Dedifferentiated amniotic fluid mesenchymal stem cell (primary cell): Measurements from ENCODE around the gene NFIC.
"Not testable (repeated sequence)": the region's sequence is repeated elsewhere in the genome, so short reads cannot be mapped to it uniquely, and the experiment has no call there.

Experiments used
- DNase-seq: peaks from one replicate; pipeline ENCODE4 v3.0.0-alpha.2; 2016; ENCODE audit errors: extremely low spot score

The NFIC gene

DNA sequence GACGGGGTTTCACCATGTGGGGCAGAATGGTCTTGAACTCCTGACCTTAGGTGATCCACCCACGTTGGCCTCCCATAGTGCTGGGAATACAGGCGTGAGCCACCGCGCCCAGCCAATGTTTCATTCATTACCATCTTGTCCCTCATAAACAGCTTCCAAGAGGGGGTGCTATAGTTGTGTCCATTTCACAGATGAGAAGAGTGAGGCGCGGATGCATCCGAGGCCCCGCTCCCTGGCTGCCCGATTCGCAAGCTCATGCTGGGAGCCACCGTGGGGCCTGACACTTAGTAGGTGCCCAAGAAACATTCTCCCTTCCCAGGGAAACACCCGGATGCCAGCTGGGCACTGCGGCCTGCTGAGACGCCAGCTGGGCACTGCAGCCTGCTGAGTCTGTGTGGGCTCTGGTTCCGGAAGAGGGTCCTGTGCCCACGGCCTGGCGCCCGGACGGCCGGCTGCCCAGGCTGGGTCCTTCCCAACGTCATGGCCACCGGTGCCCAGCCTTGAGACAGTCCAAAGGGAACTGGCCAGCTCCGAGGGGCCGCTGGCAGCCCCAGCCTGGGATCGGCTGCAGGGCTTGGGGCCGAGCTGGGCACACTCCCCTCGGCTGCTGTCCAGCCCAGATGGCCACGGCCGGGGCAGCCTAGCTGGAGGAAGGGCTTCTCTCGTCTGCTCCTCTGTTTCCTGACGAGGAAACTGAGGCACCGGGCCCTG is 54.7 kb downstream of the NFIC start:
- DNase-seq: no peak

DNA sequence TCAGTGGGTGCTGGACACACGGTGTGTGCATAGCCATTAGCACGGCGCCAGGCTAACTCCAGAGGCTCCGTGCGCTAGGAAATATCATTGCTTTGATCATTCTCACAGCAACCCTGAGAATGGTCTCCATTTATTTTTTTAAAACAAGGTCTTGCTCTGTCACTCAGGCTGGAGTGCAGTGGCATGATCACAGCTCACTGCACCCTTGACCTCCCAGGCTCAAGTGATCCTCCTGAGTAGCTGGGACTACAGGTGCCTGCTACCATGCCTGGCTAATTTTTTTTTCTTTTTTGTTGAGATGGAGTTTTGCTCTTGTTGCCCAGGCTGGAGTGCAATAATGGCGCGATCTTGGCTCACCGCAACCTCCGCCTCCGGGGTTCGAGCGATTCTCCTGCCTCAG is 55.3 kb downstream of the NFIC start:
- DNase-seq: not testable (repeated sequence)

DNA sequence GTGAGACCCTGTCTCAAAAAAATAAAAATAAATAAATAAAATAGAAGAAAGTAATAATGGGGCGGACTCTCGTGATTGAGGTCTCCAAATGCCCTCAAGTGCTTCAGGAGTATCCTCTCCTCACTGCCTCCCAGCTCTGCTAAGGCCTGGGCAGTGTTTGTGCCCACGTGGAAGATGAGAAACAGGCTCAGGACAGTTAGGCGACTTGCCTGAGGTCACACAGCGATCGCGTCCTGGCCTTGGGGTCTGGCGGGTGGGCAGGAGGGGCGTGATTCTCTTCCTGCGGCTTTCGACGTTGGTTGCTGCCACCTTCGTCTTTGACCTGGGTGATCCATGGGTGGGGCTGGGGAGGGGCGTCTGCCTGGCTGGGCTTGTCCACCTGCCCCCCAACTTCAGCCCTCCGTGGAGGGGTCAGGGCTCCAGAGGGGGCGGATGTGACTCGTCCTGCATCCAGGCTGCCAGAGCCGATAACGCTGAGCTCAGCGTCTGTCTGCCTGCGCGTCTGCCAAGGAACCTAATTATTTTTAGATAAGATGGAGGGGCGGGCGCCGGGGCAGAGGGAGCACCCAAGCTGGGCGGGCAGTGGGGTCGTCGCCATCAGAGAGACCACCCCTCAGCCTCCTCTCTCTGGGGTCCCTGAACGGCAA is 56.9 kb downstream of the NFIC start:
- DNase-seq: no peak

DNA sequence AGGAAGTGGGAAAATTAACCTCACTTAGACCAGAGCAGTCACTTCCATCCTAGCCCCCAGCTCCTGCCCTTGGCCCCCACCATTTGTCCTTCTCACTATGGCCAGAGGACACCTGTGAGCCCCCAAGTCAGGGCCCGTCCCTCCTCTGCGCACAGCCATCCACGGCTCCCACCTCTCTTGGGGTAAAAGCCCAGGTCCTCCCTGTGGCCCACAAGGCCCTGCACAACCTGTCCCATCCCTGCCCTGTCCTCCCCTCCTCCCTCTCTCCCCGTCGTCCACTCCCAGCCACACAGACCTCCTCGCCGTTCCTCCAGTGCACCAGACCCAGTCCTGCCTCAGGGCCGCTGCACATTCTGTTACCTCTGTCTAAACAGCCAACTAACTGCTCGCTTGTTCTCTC is 60.0 kb downstream of the NFIC start:
- DNase-seq: no peak

DNA sequence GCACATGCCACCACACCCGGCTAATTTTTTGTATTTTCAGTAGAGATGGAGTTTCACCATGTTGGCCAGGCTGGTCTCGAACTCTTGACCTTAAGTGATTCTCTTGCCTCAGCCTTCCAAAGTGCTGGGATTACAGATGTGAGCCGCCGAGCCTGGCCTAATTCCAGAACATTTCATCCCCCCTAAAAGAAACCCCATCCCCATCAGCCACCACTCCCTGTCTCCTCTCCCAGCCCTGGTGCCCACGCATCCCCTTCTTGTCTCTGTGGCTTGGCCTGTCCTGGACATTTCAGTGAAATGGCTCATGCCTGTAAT is 63.9 kb downstream of the NFIC start:
- not testable (repeated sequence) for DNase-seq

DNA sequence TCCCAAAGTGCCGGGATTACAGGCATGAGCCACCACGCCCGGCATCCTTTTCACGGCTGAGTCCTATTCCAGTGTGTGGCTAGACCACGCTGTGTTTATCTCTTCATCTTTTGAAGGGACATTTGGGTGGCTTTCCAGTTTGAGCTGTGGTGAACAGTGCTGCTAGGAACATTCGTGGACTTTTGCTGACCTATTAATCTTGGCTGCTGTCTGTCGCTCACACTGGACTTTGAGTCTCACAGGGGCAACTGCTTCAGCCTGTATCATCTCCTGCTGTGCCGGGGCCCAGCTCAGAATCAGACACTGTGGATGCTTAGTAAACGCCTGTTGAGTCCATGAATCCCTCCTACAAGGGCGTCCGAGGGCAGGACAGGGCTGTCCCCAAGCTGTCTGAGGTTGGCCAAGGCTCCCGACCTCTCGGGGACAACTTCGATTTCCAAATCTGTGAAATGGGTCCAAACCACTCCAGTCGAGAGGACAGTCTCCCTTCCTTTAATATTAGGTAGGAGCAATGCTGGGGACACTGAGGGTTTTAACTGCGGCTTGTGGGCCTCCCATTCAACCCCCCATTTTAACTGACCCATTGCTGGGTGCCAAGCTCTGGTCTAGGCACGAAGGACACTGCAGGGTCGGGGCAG is 65.5 kb downstream of the NFIC start:
- DNase-seq: no peak

DNA sequence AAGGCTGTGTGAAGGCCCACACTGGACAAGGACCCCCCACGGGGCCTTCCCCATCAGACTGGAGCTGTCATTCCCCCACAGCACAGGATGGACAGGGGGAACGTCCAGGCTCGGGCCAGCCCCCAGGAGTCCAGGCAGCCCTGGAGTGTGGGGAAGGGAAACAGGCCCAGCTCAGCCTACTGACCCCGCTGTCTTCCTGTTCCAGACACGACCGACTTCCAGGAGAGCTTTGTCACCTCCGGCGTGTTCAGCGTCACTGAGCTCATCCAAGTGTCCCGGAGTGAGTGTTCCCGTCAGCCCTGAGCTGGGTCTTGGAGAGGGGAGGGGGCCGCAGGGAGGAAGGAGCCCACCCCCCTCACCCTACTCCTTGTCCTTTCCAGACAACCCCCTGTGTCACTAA is 66.9 kb downstream of the NFIC start:
- DNase-seq: no peak

DNA sequence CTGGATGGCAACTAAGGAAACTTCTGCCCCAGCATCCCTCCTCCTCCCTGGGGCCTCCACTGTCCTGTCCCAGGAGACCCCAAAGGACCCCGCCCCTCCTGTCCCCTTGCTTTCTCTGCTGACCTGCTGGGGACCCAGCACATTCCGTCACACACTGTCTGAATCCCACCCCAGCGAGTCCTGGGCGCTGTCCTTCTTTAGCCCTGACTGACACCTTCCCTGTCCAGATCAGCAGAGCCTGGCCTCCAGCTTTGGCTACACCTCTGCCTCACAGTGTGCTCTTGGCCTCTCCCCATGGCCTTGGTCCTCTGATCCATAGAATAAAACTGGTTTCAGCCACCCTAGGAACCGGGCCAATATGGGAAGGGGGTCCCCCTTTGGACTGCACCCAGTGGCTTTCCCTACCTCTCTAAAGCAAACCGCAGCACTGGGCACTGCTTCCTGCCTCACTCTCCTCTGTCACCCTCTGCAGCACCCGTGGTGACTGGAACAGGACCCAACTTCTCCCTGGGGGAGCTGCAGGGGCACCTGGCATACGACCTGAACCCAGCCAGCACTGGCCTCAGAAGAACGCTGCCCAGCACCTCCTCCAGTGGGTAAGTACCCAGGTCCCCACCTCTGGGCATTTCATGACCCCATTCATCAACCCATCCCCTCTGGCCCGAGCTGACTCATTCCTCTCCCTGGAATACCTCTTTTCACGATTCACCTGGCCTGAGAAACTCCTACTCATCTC is 67.6 kb downstream of the NFIC start:
- no peak for DNase-seq

DNA sequence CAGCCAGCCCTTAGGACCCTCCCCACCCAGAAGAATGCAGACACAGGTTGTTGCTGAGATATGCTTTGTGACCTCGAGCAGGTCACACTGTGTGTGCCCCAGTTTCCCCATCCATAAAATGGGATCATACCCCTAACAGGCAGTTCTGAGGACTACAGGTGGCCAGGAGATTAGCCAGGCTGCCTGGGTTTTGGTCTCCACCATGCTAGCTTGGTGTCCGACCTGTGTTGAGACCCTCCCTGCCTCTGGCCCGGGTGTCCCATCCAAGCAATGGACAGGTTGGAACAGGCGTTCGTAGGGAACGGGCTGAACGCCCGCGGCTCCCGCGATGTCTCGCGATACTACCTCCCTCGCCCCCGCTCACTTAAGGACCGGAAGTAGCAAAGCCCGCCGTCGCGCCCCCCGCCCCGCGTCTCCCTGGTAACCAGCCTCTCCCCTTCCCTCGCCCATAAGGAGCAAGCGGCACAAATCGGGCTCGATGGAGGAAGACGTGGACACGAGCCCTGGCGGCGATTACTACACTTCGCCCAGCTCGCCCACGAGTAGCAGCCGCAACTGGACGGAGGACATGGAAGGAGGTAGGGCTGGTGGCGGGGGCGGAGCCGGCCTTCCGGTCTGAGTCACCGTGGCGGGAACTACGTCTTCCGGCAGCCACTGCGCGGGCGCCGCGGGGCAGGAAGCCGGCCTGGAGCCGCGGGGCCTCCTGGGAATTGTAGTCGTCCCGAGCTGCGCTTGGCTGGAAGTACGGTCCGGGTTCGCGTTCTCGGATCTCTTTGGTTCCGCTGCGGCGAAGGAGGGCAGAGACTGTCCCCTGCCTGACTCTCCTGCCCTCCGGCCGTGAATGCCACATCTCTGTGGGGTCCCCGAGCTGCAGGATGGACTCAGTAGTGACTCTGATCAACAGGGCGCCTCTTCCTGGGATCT is 68.5 kb downstream of the NFIC start:
- peak; percentile 94 for DNase-seq

DNA sequence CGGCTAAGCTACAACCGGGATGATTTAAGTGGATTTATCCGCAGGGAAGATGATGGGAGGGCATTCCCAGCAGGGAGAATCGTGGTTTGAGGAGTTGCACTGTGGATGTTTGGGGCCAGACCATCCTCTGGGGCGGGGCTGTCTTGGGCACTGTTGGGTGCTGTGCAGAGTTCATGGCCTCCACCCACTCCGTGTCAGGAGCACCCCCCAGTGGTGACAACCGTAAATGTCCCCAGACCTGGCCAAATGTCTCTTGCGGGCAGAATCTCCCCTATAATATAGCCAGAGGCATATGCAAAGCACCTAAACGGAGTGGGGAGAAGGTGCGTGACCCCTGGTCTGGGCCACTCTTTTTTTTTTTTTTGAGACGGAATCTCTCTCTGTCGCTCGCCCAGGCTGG is 73.7 kb downstream of the NFIC start:
- no peak for DNase-seq

DNA sequence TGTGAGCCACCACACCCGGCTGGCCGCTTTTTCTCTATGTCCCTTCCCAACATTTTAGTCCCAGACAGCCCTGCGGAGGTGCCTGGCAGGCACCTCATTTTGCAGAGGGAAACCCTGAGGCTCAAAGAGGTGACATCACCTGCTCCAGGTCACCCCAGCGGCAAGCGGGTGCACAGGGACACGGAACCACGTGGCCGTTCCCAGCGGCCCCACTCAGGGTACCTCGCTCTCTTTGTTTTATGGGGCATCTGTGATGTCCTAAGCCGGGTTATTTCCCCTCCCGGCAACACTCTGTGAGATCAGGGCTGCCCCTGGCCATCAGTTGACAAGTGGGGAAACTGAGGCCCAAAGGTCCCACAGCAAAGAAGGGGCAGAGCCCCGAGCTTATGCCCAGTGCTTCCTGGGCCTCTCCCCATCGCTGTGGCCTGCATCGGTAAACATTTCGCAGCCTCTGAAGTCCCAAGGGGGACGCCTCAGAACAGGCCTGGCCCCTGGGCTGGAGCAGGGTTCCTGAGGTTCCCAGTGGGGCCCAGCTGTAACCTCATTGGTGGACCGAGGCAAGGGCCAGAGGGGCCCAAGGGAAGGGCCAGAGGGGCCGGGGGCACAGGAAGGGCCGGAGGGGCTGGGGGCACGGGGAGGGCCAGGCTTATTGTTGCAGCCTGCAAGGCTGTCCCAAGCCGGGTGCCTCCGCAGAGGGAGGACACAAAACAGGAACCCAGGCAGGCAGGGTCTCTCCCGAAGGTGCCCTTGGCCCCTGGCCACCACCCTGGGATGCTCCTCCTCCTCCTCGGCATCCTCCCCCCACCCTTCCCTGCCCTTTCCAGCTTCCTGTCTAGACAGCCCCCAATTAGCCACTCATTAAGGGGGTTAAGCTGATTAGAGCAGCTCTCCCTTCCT is 75.0 kb downstream of the NFIC start:
- no peak for DNase-seq

DNA sequence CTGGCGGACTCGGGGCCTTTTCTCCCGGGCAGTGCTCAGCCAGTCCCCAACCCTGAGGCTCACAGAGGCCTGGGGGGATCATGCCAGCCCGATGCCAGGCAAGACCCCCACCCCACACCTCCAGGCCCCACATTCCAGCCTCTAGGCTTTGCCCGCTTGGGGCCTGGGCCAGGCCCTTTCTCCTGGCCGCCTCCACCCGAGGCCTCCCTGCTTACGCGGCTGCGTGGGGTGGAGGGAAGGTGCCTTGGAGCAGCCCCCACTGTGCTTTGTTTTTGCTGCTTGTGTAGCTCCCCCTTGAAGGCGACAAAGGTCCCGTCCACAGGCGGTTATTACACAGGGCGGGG is 75.6 kb downstream of the NFIC start:
- DNase-seq: no peak

DNA sequence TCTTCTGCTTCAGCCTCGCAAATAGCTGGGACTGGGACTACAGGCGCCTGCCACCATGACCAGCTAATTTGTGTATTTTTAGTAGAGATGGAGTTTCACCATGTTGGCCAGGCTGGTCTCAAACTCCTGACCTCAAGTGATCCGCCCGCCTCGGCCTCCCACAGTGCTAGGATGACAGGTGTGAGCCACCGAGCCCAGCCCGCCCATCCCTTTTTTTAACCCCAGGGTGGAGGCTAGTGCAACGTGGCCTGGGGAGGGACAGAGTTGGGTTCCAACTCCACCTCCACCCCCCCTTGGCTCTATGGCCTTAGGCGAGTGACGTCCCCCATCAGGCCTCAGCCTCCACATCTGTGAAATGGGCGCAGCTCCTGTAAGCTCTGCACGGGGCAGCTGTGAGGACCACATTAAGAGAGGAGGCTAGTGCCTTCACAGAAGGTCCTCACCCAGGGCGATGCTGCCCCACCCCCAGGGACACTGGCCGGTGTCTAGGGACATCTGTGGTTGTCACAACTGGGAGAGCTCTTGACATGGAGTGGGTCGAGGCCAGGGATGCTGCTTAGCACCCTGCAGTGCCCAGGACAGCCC is 76.2 kb downstream of the NFIC start:
- DNase-seq: no peak

DNA sequence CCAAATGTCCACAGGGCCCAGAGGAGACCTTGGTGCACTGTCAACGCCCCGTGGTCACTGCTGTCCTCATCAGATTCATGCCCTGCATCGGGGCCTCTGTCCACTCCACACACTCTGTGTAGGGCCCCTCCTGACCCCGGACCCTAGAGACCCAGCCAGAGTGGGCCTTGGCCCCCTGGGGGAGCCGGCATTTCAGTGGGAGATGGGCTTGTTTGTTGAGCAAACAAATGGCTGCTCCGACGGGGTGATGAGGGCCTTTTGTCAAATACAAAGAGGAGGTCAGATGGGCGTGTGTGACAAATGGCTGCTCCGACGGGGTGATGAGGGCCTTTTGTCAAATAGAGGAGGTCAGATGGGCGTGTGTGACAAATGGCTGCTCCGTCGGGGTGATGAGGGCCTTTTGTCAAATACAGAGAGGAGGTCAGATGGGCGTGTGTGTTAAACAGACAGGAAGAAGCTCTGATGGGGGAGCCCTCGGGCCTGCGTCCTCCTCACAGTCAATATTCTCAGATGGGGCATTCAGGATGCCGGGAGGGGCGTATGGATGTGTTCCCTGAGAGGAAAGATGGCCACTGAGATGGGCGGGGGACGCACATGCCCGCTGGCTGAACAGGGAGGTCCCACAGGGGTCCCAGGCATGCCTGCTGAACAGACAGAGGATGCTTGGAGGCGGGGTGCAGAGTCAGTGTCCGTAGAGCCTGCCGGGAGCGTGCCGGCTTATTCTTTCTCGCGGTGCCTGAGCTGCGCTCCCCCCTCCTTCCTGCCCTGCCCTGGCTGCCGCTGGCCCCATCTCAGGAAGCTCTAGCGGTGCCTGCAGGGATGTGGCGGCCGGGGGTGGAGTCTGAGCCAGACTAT is 77.7 kb downstream of the NFIC start:
- no peak for DNase-seq

DNA sequence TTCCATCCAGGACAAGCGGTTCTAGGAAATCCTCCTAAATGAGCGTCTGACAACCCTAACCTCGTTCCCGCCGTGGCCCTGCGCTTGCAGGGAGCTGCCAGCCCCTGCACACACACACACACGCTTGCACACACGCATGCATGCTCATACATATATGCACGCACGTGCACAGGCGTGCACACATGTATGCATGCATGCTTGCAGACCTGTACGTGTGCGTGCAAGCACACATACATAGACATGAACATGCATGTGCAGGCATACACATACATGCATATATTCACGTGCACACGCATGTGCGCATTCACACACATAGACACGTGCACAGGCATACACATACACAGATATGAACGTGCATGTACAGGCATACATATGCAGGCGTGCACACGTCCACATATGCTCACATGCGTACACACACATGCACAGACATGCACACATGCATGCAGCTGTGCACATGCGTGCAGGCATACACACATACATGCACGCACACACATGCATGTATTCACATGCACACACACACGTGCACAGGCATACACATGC is 78.4 kb downstream of the NFIC start:
- no peak for DNase-seq

DNA sequence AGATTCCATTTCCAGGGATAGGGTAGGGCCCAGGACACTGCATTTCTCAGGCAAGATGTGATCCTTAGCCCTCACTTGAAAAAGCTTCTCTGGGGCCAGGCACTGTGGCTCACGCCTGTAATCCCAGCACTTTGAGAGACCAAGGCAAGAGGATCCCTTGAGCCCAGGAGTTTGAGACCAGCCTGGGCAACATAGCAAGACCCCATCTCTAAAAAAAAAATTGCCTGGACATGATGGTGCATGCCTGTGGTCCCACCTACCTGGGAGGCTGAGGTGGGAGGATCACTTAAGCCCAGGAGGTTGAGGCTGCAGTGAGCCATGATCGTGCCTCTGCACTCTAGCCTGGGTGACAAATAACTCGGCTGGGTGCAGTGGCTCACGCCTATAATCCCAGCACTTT is 80.3 kb downstream of the NFIC start:
- DNase-seq: not testable (repeated sequence)

DNA sequence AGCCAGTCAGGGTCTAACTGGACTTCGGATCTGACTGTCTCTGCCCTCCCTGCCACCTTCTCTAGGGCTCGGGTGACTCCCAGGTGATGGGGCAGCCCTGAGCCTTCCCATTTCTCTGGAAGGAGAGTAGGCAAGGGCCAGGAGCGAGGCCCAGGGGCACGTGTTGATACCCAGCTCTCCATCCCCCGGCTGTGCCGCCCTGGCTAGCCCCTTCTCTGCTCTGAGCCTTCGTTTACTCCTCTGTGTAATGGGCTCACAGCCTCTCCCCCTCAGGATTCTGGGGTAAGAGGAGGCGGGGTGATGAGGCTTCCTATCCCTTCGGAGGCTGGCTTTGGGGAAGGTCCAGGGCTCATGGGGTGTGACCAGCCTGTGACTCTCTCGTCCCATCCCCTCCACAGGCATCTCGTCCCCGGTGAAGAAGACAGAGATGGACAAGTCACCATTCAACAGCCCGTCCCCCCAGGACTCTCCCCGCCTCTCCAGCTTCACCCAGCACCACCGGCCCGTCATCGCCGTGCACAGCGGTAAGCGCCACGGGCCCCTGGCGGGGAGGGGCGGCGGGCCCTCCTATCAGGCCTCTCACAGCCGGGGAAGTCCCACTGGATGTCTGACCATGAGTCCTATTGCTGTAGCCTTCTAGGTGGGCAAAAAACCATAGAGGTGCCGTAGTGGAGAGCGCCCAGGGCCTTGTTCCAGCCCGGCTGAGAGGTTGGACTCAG is 82.4 kb downstream of the NFIC start:
- no peak for DNase-seq

DNA sequence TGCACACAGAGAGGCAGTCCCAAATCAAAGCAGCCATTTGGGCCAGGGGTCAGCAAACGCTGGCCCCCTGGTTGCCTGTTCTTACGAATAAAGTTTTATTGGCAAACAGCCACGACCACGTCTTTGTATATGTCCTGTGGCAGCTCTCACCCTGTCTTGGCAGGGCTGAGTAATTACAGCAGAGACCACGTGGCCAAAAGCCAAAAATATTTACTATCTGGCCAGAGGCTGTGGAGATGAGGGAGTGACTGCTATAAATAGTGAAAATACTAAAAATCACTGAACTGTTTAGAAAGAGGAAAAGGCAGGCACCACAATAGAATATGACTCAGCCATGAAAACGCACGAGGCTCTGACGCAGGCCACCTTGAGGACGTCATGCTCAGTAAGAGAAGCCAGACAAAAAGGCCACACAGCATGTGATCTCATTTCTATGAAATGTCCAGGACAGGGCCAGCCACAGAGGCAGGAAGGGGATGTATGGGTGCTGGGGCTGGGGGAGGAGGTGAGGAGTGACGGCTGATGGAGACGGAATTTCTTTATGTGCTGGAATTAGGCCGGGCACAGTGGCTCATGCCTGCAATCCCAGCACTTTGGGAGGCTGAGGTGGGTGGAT is 84.5 kb downstream of the NFIC start:
- DNase-seq: peak; percentile 93
